Ovary (tissue), 9 donors: ENCODE measurements around the gene BAZ1A. TPM values are rescaled to one million over a fixed set of nuclear protein-coding genes. Genes with fewer than 3 reads are reported as not detected.

Source experiments
- DNase-seq, 5 donors: peaks; one replicate each; pipeline ENCODE4 v3.0.0-alpha.2; 2019 to 2020
- H3K27ac ChIP-seq, 2 donors: fragments of 200-600 bp; one replicate each; pipeline versions ENCODE4 v1.5.1 to v1.8.0; 2019 to 2022
- H3K27me3 ChIP-seq: fragments of 200-600 bp; one replicate; pipeline ENCODE4 v1.8.0; 2022
- H3K36me3 ChIP-seq: fragments of 200-600 bp; sonication (generic); one replicate; pipeline ENCODE4 v1.5.1; 2019
- H3K4me1 ChIP-seq: one replicate; pipeline ENCODE4 v1.8.1; 2013; ENCODE audit warnings: mild to moderate bottlenecking, moderate library complexity; ENCODE audit not compliant: insufficient read depth
- H3K4me3 ChIP-seq: fragments of 200-600 bp; sonication (generic); one replicate; pipeline ENCODE4 v1.5.1; 2017
- H3K9me3 ChIP-seq, 2 donors: fragments of 200-600 bp in 1 of 2; sonication (generic) in 1 of 2; one replicate each; pipeline versions ENCODE4 v1.5.1 to v1.8.1; 2013 to 2019; ENCODE audit warnings: mild to moderate bottlenecking in 1 of 2, moderate library complexity in 1 of 2
- EP300 ChIP-seq: sonication (generic); formaldehyde crosslinking; IDR thresholded peaks from one replicate; pipeline ENCODE4 v1.6.1; 2017; ENCODE audit warnings: antibody characterized with exemption
- POLR2A ChIP-seq: fragments of 450-650 bp; IDR thresholded peaks from one replicate; pipeline ENCODE4 v1.6.1; 2017; ENCODE audit warnings: antibody characterized with exemption, mild to moderate bottlenecking, moderate library complexity
- WGBS, 3 donors: extraction: QIAGEN DNeasy Blood & Tissue Kit in 1 of 3; methylation state at CpG; one replicate each; pipeline versions ENCODE4 v1.1.5 to v1.1.7; 2013 to 2017; 5-methylcytosine and 5-hydroxymethylcytosine counted together
- intact Hi-C, 4 donors: fragments of 100-400 bp; cut with DNase I; formaldehyde crosslinking; loops; one replicate each; pipeline versions ENCODE4 v1.11.0 to v1.15.1; 2022 to 2023
- polyA plus RNA-seq, 2 donors: library from polyadenylated mRNA; stranded (reverse); fragments of 200-250 nt in 1 of 2; fragments of 350-450 nt in 1 of 2; fragmentation: Illumina TruSeq in 1 of 2; extraction: RNeasy Lipid Tissue Mini Kit (QIAGEN cat#74804) in 1 of 2; gene quantifications; one replicate each; pipeline ENCODE4 v1.2.3, GENCODE V29; 2013 to 2014
- total RNA-seq, 7 donors: library from RNA; depleted of rRNA in 2 of 7; stranded (reverse); fragments of >200 nt in 2 of 7; fragmentation: NEBNext Ultra II Directional in 3 of 7; extraction: Animal tissue kit (Norgen Biotek cat#: 25700) in 3 of 7; gene quantifications; one replicate each; pipeline versions ENCODE4 v1.1.0 to v1.2.4, GENCODE V29; 2016 to 2023
- TF ChIP-seq, protein P1 (sequence below), 3 donors: fragments of 450-650 bp in 2 of 3; fragments of 200-600 bp in 1 of 3; IDR thresholded peaks; one replicate each; pipeline versions ENCODE4 v1.5.1 to v1.8.0; 2016 to 2022; ENCODE audit warnings: antibody characterized with exemption in 3 of 3, mild to moderate bottlenecking in 1 of 3
- donor health status: DM: no; HTN: no; CAD: no; lungs with moderate emphysema.
- donor health status: DM: no; HTN: no; CAD: no.
- donor health status: Bipolar disorder and iron deficiency.
- donor health status: DM: yes; HTN: yes; CAD: no.
- donor health status: DM: no; HTN: no; CAD: no.
- donor health status: DM: yes; HTN: yes; CAD: no.

Gene BAZ1A
- total and polyA plus RNA-seq, 9 donors, result 10.4 to 30.1 (median 17.9) TPM

DNA sequence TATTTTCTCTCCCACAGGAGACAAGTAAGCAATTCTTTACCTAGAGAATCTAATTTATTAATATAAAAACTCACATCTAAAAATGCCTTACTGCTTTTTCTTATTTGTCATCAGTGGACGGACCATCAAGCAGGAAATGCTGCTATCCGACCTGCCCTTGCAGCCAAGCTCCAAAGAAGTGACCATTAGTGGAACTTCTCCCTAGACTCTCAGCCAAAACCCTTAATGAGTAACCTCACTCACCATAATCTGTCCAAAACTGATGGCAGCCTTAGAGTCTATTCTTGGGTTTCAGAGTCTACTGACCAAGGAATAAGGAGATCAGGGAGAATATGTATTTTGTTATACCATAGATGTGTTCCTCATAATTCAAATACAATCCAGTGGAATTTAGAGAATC lies 99.8 kb downstream of the BAZ1A start:
- 90 to 95% (median 95%) methylated on average over 2 of the region's 2 CpGs for WGBS, 3 donors

DNA sequence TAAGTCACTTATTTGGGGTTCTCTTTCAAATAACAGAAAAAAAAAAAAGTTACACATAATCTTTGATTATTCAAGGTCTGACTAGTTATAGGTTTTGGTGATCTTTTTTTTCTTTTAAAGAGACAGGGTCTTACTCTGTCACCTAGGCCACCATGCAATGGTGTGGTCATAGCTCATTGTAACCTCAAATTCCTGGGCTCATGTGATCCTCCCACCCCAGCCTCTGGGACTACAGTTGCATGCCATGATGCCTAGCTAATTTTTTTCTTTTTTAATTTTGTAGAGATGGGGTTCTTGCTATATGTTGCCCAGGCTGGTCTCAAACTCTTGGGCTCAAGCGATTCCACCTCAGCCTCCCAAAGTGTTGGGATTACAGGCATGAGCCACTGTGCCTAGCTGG lies 104.3 kb downstream of the BAZ1A start:
- no peak overlapping the region for H3K4me3 ChIP-seq
- no peaks in the 10 kb centered on the region for H3K27me3 ChIP-seq
- intact Hi-C loops, result no loop called here
- no peaks in the 10 kb centered on the region for H3K9me3 ChIP-seq
- no peak for TF ChIP-seq EP300
- TF ChIP-seq, protein P1, sequence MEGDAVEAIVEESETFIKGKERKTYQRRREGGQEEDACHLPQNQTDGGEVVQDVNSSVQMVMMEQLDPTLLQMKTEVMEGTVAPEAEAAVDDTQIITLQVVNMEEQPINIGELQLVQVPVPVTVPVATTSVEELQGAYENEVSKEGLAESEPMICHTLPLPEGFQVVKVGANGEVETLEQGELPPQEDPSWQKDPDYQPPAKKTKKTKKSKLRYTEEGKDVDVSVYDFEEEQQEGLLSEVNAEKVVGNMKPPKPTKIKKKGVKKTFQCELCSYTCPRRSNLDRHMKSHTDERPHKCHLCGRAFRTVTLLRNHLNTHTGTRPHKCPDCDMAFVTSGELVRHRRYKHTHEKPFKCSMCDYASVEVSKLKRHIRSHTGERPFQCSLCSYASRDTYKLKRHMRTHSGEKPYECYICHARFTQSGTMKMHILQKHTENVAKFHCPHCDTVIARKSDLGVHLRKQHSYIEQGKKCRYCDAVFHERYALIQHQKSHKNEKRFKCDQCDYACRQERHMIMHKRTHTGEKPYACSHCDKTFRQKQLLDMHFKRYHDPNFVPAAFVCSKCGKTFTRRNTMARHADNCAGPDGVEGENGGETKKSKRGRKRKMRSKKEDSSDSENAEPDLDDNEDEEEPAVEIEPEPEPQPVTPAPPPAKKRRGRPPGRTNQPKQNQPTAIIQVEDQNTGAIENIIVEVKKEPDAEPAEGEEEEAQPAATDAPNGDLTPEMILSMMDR (IDR thresholded peaks at IDR 0.05), result no peak
- TF ChIP-seq POLR2A, result no peak
- peaks cover 1% of the 10 kb centered on the region for H3K4me1 ChIP-seq
- H3K27ac ChIP-seq, result no peak overlapping the region
- WGBS, 3 donors, result 96 to 100% (median 98%) methylated on average over 1 of the region's 1 CpG
- DNase-seq, result no peak
- no peaks in the 10 kb centered on the region for H3K36me3 ChIP-seq

More for the DNA sequence above, 99.8 kb downstream of the BAZ1A start:
- Histone ChIP-seq H3K4me1 (no peaks in the 10 kb centered on the region), H3K27me3 (no peaks in the 10 kb centered on the region), H3K4me3 (no peak overlapping the region), H3K36me3 (no peaks in the 10 kb centered on the region), H3K9me3 (no peaks in the 10 kb centered on the region), H3K27ac (no peak overlapping the region)
- intact Hi-C loops, result no loop called here
- TF ChIP-seq POLR2A, result no peak
- no peak for DNase-seq

DNA sequence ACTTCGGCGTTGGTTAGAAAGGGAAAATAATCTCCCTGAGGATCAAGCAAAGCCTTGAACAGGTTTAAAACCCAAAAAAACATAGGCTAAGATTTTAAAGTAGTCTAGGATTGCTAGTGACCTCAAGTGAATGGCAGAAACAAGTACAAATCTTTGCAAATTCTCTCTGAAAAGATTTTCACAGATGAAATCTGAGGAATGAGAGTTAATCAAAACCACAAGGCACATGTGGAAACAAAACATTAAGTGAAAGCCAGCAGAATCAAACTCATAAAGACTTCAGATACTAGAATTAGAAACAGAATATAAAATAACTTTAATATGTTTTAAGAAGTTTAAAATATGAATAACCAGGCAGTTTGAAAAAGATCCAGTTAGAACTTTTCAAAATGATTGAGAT lies 108.6 kb downstream of the BAZ1A start:
- Histone ChIP-seq H3K27ac (no peak overlapping the region), H3K27me3 (no peaks in the 10 kb centered on the region), H3K36me3 (no peaks in the 10 kb centered on the region), H3K4me3 (no peak overlapping the region), H3K4me1 (peaks cover 1% of the 10 kb centered on the region), H3K9me3 (no peaks in the 10 kb centered on the region)
- TF ChIP-seq POLR2A, result no peak
- no peak for TF ChIP-seq EP300
- TF ChIP-seq, protein P1 (IDR thresholded peaks at IDR 0.05), result no peak
- intact Hi-C loops, result no loop called here
- no peak for DNase-seq
- WGBS, 3 donors, result 49 to 58% (median 54%) methylated on average over 2 of the region's 2 CpGs

DNA sequence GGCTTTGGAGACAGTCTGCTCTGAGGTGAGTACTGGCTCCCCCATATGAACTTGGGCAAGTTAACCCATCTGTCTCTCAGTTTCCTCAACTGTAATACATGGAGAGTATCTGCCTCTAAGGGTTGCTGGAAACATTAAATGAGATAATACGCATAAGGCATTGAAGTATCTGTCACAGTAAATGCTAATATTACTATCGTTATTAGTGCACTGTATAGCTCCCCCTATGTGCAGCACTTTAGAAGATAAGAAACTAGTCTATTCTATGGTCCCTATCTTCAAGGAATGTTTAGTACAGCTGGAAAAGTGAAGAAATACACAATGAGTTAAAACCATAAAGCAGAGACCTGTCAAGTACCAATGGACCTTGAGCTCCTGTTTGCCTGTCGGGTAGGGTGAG lies 109.1 kb downstream of the BAZ1A start:
- no peaks in the 10 kb centered on the region for H3K36me3 ChIP-seq
- intact Hi-C loops, result no loop called here
- H3K4me3 ChIP-seq, result no peak overlapping the region
- no peak overlapping the region for H3K27ac ChIP-seq
- no peaks in the 10 kb centered on the region for H3K27me3 ChIP-seq
- DNase-seq, result no peak
- no peak for TF ChIP-seq EP300
- TF ChIP-seq POLR2A, result no peak
- TF ChIP-seq, protein P1 (IDR thresholded peaks at IDR 0.05), result no peak
- no peaks in the 10 kb centered on the region for H3K9me3 ChIP-seq
- WGBS, 3 donors, result 92 to 95% (median 94%) methylated on average over 3 of the region's 3 CpGs
- H3K4me1 ChIP-seq, result peaks cover 1% of the 10 kb centered on the region

DNA sequence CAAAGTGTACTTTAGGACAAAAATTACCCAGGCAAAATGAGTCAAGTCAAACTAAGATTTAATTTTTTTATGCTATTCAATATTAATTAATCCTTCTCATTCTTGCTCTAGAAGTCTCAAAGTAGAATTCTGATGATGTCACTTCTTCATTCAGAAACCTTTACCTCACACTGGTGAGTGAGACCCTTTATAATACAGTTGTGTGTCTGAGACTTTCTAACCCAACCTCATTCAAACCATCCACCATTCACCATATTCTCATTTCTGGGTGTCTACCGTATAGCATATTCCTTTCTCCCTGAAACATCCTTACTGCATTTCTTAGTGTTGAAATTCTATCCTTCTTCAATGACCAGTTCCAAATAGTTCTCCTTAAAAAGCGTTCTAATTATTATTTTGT lies 119.9 kb downstream of the BAZ1A start:
- Histone ChIP-seq H3K9me3 (no peaks in the 10 kb centered on the region), H3K4me3 (no peak overlapping the region), H3K36me3 (no peaks in the 10 kb centered on the region), H3K27me3 (no peaks in the 10 kb centered on the region), H3K4me1 (no peaks in the 10 kb centered on the region), H3K27ac (no peak overlapping the region)
- 95 to 99% (median 96%) methylated on average over 2 of the region's 2 CpGs for WGBS, 3 donors
- intact Hi-C loops, result no loop called here
- TF ChIP-seq, protein P1 (IDR thresholded peaks at IDR 0.05), result no peak
- TF ChIP-seq EP300, result no peak
- TF ChIP-seq POLR2A, result no peak
- DNase-seq, result no peak
